ENCODE data around the gene ANKRD6.

The ANKRD6 gene

GRCh38 chr6:89596484-89596883 is 163.5 kb downstream of the ANKRD6 start:
- Histone ChIP-seq H3K9me3 (ENCODE audit: insufficient read depth, low read length) (no peaks in the 10 kb centered on the region), H3K4me3 (ENCODE audit: insufficient read depth, low read length, poor library complexity, severe bottlenecking) (no peak overlapping the region), H3K79me2 (ENCODE audit: insufficient read depth, low read length) (no peaks in the 10 kb centered on the region), H4K20me1 (ENCODE audit: low read depth, low read length) (no peaks in the 10 kb centered on the region), H3F3A (ENCODE audit: insufficient read depth) (no peaks in the 10 kb centered on the region), H3K4me2 (ENCODE audit: low read depth, low read length, poor library complexity, severe bottlenecking) (no peak overlapping the region), H3K9ac (ENCODE audit: low read length) (no peak overlapping the region), H3K27ac (ENCODE audit: low read depth, low read length) (no peak overlapping the region), H3K27me3 (ENCODE audit: low read length) (no peaks in the 10 kb centered on the region), H3K9me2 (replicated peaks; ENCODE audit: insufficient read depth, low read length) (no peaks in the 10 kb centered on the region), H2AFZ (ENCODE audit: low read depth, low read length, severe bottlenecking) (no peak overlapping the region), H3K36me3 (ENCODE audit: low read length) (no peaks in the 10 kb centered on the region)
- TF ChIP-seq EZH2phosphoT487 (conservative IDR thresholded peaks at IDR 0.05; ENCODE audit: low read length) = no peak
- TF ChIP-seq, protein P1, sequence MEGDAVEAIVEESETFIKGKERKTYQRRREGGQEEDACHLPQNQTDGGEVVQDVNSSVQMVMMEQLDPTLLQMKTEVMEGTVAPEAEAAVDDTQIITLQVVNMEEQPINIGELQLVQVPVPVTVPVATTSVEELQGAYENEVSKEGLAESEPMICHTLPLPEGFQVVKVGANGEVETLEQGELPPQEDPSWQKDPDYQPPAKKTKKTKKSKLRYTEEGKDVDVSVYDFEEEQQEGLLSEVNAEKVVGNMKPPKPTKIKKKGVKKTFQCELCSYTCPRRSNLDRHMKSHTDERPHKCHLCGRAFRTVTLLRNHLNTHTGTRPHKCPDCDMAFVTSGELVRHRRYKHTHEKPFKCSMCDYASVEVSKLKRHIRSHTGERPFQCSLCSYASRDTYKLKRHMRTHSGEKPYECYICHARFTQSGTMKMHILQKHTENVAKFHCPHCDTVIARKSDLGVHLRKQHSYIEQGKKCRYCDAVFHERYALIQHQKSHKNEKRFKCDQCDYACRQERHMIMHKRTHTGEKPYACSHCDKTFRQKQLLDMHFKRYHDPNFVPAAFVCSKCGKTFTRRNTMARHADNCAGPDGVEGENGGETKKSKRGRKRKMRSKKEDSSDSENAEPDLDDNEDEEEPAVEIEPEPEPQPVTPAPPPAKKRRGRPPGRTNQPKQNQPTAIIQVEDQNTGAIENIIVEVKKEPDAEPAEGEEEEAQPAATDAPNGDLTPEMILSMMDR (IDR thresholded peaks at IDR 0.05; ENCODE audit: insufficient read depth, low read length, poor library complexity, severe bottlenecking) = no peak

DNA sequence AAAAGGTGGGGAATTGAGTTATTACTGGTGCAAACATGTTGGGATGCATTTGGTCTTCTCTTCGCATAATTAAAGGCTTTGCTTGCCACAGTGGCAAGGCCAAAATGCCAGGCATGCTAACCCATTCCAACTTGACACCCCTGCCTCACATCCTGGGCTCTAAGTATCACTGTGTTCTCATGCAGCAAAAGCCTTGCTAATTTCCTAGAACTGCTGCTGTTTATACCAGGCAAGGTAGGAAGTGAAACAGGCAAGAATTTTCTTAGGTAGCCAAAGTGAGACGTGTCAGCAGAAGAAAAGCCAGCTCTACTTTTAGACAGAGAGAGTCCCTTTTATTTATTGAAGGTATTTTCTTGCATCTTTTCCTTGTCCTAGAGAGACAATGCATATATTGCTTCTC is 164.4 kb downstream of the ANKRD6 start:
- no peak overlapping the region for H3K9ac ChIP-seq (ENCODE audit: low read length)
- H4K20me1 ChIP-seq (ENCODE audit: low read depth, low read length) = no peaks in the 10 kb centered on the region
- H3K4me2 ChIP-seq (ENCODE audit: low read depth, low read length, poor library complexity, severe bottlenecking) = no peak overlapping the region
- TF ChIP-seq, protein P1 (IDR thresholded peaks at IDR 0.05; ENCODE audit: insufficient read depth, low read length, poor library complexity, severe bottlenecking) = no peak
- no peak for TF ChIP-seq EZH2phosphoT487 (conservative IDR thresholded peaks at IDR 0.05; ENCODE audit: low read length)
- no peak overlapping the region for H3K4me3 ChIP-seq (ENCODE audit: insufficient read depth, low read length, poor library complexity, severe bottlenecking)
- H3K9me3 ChIP-seq (ENCODE audit: insufficient read depth, low read length) = no peaks in the 10 kb centered on the region
- H3K27me3 ChIP-seq (ENCODE audit: low read length) = no peaks in the 10 kb centered on the region
- H3K36me3 ChIP-seq (ENCODE audit: low read length) = no peaks in the 10 kb centered on the region
- no peaks in the 10 kb centered on the region for H3K9me2 ChIP-seq (replicated peaks; ENCODE audit: insufficient read depth, low read length)
- H3F3A ChIP-seq (ENCODE audit: insufficient read depth) = no peaks in the 10 kb centered on the region
- H3K27ac ChIP-seq (ENCODE audit: low read depth, low read length) = no peak overlapping the region
- no peak overlapping the region for H2AFZ ChIP-seq (ENCODE audit: low read depth, low read length, severe bottlenecking)
- no peaks in the 10 kb centered on the region for H3K79me2 ChIP-seq (ENCODE audit: insufficient read depth, low read length)

DNA sequence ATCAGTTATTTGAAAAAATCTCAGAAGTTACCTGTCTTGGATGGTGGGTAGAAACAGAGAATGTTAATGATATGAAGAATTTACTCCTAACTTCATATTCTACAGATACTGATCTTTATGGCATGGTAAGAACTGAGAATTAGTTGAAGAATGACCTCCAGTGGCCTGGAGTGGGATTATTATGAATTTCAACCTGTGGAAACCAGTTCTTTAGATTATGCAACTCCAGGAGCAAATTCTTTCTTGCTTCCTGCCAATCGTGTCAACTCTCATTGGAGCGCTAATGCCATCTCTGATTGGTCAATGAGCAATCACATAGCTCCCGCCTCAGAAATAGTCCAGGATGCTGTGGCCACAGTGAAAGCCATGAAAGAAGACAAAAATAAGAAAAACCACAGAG is 165.0 kb downstream of the ANKRD6 start:
- Histone ChIP-seq H3K9me3 (ENCODE audit: insufficient read depth, low read length) (no peaks in the 10 kb centered on the region), H3K36me3 (ENCODE audit: low read length) (no peaks in the 10 kb centered on the region), H3K27ac (ENCODE audit: low read depth, low read length) (no peak overlapping the region), H3K9ac (ENCODE audit: low read length) (no peak overlapping the region), H3F3A (ENCODE audit: insufficient read depth) (no peaks in the 10 kb centered on the region), H3K9me2 (replicated peaks; ENCODE audit: insufficient read depth, low read length) (no peaks in the 10 kb centered on the region), H3K27me3 (ENCODE audit: low read length) (no peaks in the 10 kb centered on the region), H3K4me2 (ENCODE audit: low read depth, low read length, poor library complexity, severe bottlenecking) (no peak overlapping the region), H3K79me2 (ENCODE audit: insufficient read depth, low read length) (no peaks in the 10 kb centered on the region), H4K20me1 (ENCODE audit: low read depth, low read length) (no peaks in the 10 kb centered on the region), H3K4me3 (ENCODE audit: insufficient read depth, low read length, poor library complexity, severe bottlenecking) (no peak overlapping the region), H2AFZ (ENCODE audit: low read depth, low read length, severe bottlenecking) (no peak overlapping the region)
- TF ChIP-seq, protein P1 (IDR thresholded peaks at IDR 0.05; ENCODE audit: insufficient read depth, low read length, poor library complexity, severe bottlenecking) = no peak
- TF ChIP-seq EZH2phosphoT487 (conservative IDR thresholded peaks at IDR 0.05; ENCODE audit: low read length) = no peak
